Gastroesophageal sphincter (tissue), 3 donors: ENCODE results near the gene AFG3L2.

Source experiments
- CTCF ChIP-seq, 4 experiments: fragments of 200-600 bp in 2 of 4; fragments of 450-650 bp in 2 of 4; sonication (generic) in 1 of 4; IDR thresholded peaks; one replicate each; pipeline ENCODE4 v1.5.1; 2017 to 2019; ENCODE audit warnings: antibody characterized with exemption in 4 of 4, mild to moderate bottlenecking in 2 of 4, moderate library complexity in 2 of 4
- POLR2AphosphoS5 ChIP-seq: sonication (generic); formaldehyde crosslinking; IDR thresholded peaks from one replicate; pipeline ENCODE4 v1.6.1; 2017; ENCODE audit warnings: antibody characterized with exemption

GRCh38 chr18:12327510-12328178 is 49.4 kb downstream of the AFG3L2 start:
- peak; percentile 43 for TF ChIP-seq POLR2AphosphoS5
- TF ChIP-seq CTCF (IDR thresholded peaks at IDR 0.05), result peak in 3 of 4 experiments; percentile 64 to 78 (median 65)
